Activated CD8-positive, alpha-beta memory T cell treated with anti-CD3 and anti-CD28 coated beads, Interleukin-2, amount 10 ng/mL, durations not matched to agents 7 days and 5 days (primary cell): ENCODE data around the gene ERMAP. TPM values are rescaled to one million over a fixed set of nuclear protein-coding genes. Genes with fewer than 3 reads are reported as not detected.

Experiments used
- ATAC-seq: fragments of 150-1000 bp; cut with Tn5 transposase; one replicate; pipeline ENCODE4 v1.10.0; 2021; ENCODE audit warnings: moderate library complexity
- CTCF ChIA-PET: fragments of 350-600 bp; sonication (Branson Sonifier 250); formaldehyde crosslinking; loops from one replicate; lab custom pipeline; 2021; ENCODE audit warnings: antibody characterized with exemption; lab: Charles Lee
- DNase-seq: peaks from one replicate; pipeline ENCODE4 v3.0.0-alpha.2; 2020
- H3K27ac Mint-ChIP-seq: one replicate; pipeline ENCODE4 v1.8.0; 2021; ENCODE audit warnings: mild to moderate bottlenecking, mixed read lengths
- H3K27me3 Mint-ChIP-seq: one replicate; pipeline ENCODE4 v1.8.0; 2021; ENCODE audit warnings: mixed read lengths
- H3K36me3 Mint-ChIP-seq: one replicate; pipeline ENCODE4 v1.8.0; 2021; ENCODE audit warnings: mild to moderate bottlenecking, mixed read lengths
- H3K4me1 Mint-ChIP-seq: one replicate; pipeline ENCODE4 v1.8.0; 2021; ENCODE audit warnings: mixed read lengths
- H3K4me3 Mint-ChIP-seq: one replicate; pipeline ENCODE4 v1.8.0; 2021; ENCODE audit warnings: mild to moderate bottlenecking, moderate library complexity, mixed read lengths
- H3K9me3 Mint-ChIP-seq: one replicate; pipeline ENCODE4 v1.8.0; 2022; ENCODE audit warnings: low read depth, mixed read lengths
- total RNA-seq, 2 experiments: library from RNA; stranded (reverse); gene quantifications; one replicate each; pipeline ENCODE4 v1.2.3, GENCODE V29; 2021

ERMAP gene
- total RNA-seq, 2 experiments from 2014 or later: 3.7 to 4.1 TPM

DNA sequence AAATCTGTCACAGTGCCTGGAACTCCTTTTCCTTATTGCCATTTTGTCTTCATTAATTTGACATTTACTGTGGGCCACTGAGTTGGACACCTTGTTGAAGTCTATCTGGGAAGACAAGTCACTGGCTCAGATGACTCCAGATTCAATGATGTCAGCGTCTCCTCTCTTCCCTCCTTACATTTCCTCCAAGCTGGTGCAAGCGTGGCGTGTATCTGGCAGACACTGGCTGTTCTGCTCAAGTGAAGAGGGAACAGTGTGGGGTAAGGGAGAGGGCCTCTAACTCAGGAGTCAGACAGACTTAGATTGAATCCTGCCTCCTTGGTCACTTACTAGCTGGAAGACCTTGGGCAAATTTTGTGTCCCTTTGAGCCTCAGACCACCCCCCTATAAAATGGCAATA, 20.8 kb downstream of the ERMAP start:
- DNase-seq (no peak), ATAC-seq (no peak)
- Mint-ChIP-seq H3K9me3 (no peaks in the 10 kb centered on the region), H3K27me3 (no peaks in the 10 kb centered on the region), H3K4me3 (no peak overlapping the region), H3K36me3 (no peaks in the 10 kb centered on the region), H3K4me1 (no peaks in the 10 kb centered on the region), H3K27ac (no peak overlapping the region)
- CTCF ChIA-PET: interaction anchor here (1.0 to 1.6 kb wide), 2 partner anchors 9 to 60 kb away, joined by 4 to 5 read pairs; partner anchors contain the start of gene ZNF691

GRCh38 chr1:42838482-42839190, 21.7 kb downstream of the ERMAP start:
- ATAC-seq: no peak
- CTCF ChIA-PET: interaction anchor here (1.0 to 1.6 kb wide), 2 partner anchors 8 to 61 kb away, joined by 4 to 5 read pairs; partner anchors contain the start of gene ZNF691
- Mint-ChIP-seq H3K4me1 (no peaks in the 10 kb centered on the region), H3K36me3 (no peaks in the 10 kb centered on the region), H3K27ac (no peak overlapping the region), H3K9me3 (no peaks in the 10 kb centered on the region), H3K4me3 (no peak overlapping the region), H3K27me3 (no peaks in the 10 kb centered on the region)
- DNase-seq: no peak

DNA sequence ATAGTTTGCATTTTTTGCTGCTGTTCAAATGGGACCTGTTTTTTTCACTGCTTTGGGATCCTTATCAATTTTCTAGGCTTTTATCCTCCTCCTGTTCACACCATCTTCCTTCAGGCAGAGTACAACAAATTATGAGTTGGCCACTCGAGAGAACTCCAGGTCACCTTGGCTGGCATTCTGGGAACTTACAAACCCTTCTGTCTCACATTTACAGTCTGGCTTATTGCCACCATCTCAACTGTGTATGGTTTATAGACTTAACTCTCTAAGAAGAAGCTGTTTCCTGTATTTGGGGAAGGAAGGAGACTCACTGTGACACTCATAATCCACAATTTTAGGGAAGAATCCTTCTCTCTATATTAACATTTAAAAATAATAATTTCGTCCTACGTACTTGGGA, 24.1 kb downstream of the ERMAP start:
- Mint-ChIP-seq H3K4me1 (peaks cover 3% of the 10 kb centered on the region), H3K36me3 (no peaks in the 10 kb centered on the region), H3K9me3 (no peaks in the 10 kb centered on the region), H3K27me3 (no peaks in the 10 kb centered on the region), H3K27ac (no peak overlapping the region), H3K4me3 (no peak overlapping the region)
- no peak for ATAC-seq
- no peak for DNase-seq
- CTCF ChIA-PET: no interaction called here

- H3K36me3 Mint-ChIP-seq: no peaks in the 10 kb centered on the region
- H3K4me1 Mint-ChIP-seq: peaks cover 5% of the 10 kb centered on the region
- DNase-seq: no peak
- no peaks in the 10 kb centered on the region for H3K27me3 Mint-ChIP-seq
- CTCF ChIA-PET: no interaction called here
- H3K9me3 Mint-ChIP-seq: no peaks in the 10 kb centered on the region
- no peak for ATAC-seq
- no peak overlapping the region for H3K27ac Mint-ChIP-seq
- no peak overlapping the region for H3K4me3 Mint-ChIP-seq
Observed at GRCh38 chr1:42841440-42842147, 24.7 kb downstream of the ERMAP start.

GRCh38 chr1:42844592-42845140, 27.7 kb downstream of the ERMAP start:
- Mint-ChIP-seq H3K4me1 (peaks cover 30% of the 10 kb centered on the region), H3K27me3 (no peaks in the 10 kb centered on the region), H3K9me3 (no peaks in the 10 kb centered on the region), H3K36me3 (peaks cover 10% of the 10 kb centered on the region), H3K27ac (no peak overlapping the region), H3K4me3 (no peak overlapping the region)
- DNase-seq (no peak), ATAC-seq (no peak)
- CTCF ChIA-PET: no interaction called here

DNA sequence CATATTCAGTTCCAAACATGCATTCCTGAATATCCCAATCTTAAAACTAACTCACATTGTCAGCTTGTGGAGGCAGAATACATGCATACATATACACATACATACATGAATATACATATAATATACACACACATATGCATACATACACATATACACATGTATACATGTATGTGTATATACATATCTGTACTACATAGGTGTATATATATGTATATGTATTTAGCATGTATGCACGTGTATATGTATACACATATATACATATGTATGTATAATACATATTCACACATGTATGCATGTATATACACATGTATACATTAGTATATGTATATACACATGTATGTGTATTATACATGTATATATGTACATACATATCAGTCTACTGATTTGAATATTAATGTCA, 28.3 kb downstream of the ERMAP start:
- Mint-ChIP-seq H3K4me1 (peaks cover 34% of the 10 kb centered on the region), H3K4me3 (no peak overlapping the region), H3K27ac (no peak overlapping the region), H3K36me3 (peaks cover 15% of the 10 kb centered on the region), H3K27me3 (no peaks in the 10 kb centered on the region), H3K9me3 (peaks cover 2% of the 10 kb centered on the region)
- CTCF ChIA-PET: interaction anchor here (3.5 kb wide), 1 partner anchor 21 kb away, joined by 18 read pairs; no protein-coding TSS in a partner anchor
- no peak for ATAC-seq
- no peak for DNase-seq

- H3K4me1 Mint-ChIP-seq: peaks cover 34% of the 10 kb centered on the region
- H3K27ac Mint-ChIP-seq: peak overlapping the region; percentile 72
- no peaks in the 10 kb centered on the region for H3K27me3 Mint-ChIP-seq
- H3K9me3 Mint-ChIP-seq: peaks cover 2% of the 10 kb centered on the region
- CTCF ChIA-PET: interaction anchor here (0.7 to 3.5 kb wide), 13 partner anchors 8 to 227 kb away, joined by 3 to 19 read pairs (median 10); partner anchors contain the start of genes C1orf50, ERMAP, P3H1 and SVBP
- DNase-seq: no peak
- H3K4me3 Mint-ChIP-seq: peak overlapping the region; percentile 91
- ATAC-seq: peak; percentile 13
- H3K36me3 Mint-ChIP-seq: peaks cover 22% of the 10 kb centered on the region
Observed at GRCh38 chr1:42845866-42846256, 28.9 kb downstream of the ERMAP start.

DNA sequence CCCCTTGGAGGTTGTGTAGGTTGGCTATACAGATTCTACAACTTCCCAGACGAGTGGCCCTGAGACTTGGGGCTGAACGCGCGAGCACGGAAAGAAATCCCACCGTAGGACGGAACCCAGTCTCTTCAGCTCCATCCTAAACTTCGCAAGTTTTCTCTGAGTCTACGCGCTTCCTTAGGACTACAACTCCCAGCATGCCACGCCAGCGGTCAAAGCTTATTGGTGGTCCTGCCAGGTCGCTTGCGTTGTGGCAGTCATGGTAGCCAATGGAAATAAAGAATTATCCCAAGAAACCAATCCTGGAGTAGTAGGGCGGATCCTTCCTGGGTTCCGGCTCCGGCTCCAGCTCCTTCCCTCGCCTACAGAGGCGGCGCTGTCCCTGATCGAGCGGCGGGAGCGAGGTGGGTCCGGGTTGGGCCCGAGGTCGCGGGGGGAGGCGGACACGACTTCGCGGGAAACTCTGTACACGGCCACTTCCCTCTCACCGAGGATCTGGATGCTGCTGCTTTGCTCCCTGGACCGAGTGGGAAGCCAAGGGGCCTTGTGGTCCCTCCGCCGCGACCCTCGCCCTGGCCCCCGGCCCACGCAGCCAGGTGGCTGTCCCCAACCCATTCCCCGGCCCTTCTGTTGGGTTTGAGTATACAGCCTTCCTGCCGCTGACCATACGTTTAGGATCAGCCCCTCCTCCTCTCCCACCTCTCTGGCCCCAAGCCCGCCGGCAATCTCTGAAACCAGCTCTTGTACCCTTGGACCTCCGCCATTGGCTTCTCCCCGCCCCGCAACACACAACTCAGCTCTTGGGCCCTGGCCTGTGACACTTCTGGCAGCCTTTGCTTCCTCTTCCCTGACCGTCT, 29.6 kb downstream of the ERMAP start, which contains the start of gene ZNF691:
ZNF691 (plus strand) TSS at position 357 of the 854 bp plus-strand sequence. CDS start 3,046 bp downstream, outside the sequence.
- H3K27me3 Mint-ChIP-seq: no peaks in the 10 kb centered on the region

GRCh38 chr1:42847111-42847595, 30.2 kb downstream of the ERMAP start:
- CTCF ChIA-PET: interaction anchor here (1.0 to 3.5 kb wide), 14 partner anchors 13 to 226 kb away, joined by 3 to 19 read pairs (median 10); partner anchors contain the start of genes C1orf50, ERMAP, P3H1 and SVBP
- Mint-ChIP-seq H3K36me3 (peaks cover 33% of the 10 kb centered on the region), H3K27me3 (no peaks in the 10 kb centered on the region), H3K4me1 (peaks cover 34% of the 10 kb centered on the region), H3K4me3 (peak overlapping the region; percentile 91), H3K9me3 (peaks cover 2% of the 10 kb centered on the region), H3K27ac (peak overlapping the region; percentile 81)
- DNase-seq (no peak), ATAC-seq (no peak)

More for the DNA sequence above, 29.6 kb downstream of the ERMAP start, which contains the start of gene ZNF691:
- peak; percentile 96 for DNase-seq
- H3K9me3 Mint-ChIP-seq: peaks cover 2% of the 10 kb centered on the region
- CTCF ChIA-PET: interaction anchor here (0.7 to 3.5 kb wide), 18 partner anchors 9 to 227 kb away, joined by 3 to 19 read pairs (median 6); partner anchors contain the start of genes C1orf50, ERMAP, P3H1 and SVBP
- H3K4me3 Mint-ChIP-seq: peak within 1 kb of the TSS; percentile 91
- peak within 1 kb of the TSS; percentile 81 for H3K27ac Mint-ChIP-seq
- H3K36me3 Mint-ChIP-seq: peaks cover 28% of the 10 kb centered on the region
- peaks cover 34% of the 10 kb centered on the region for H3K4me1 Mint-ChIP-seq
- ATAC-seq: peak; percentile 98

GRCh38 chr1:42847721-42848460, 31.0 kb downstream of the ERMAP start:
- Mint-ChIP-seq H3K36me3 (peaks cover 38% of the 10 kb centered on the region), H3K9me3 (peaks cover 2% of the 10 kb centered on the region), H3K4me3 (peak overlapping the region; percentile 91), H3K27me3 (no peaks in the 10 kb centered on the region), H3K27ac (peak overlapping the region; percentile 81), H3K4me1 (peaks cover 34% of the 10 kb centered on the region)
- DNase-seq (peak; percentile 61), ATAC-seq (no peak)
- CTCF ChIA-PET: interaction anchor here (1.0 to 3.5 kb wide), 13 partner anchors 13 to 225 kb away, joined by 3 to 19 read pairs (median 9); partner anchors contain the start of genes C1orf50, ERMAP and P3H1

- CTCF ChIA-PET: interaction anchor here (1.2 to 3.2 kb wide), 3 partner anchors 17 to 83 kb away, joined by 3 to 15 read pairs (median 4); no protein-coding TSS in a partner anchor
- no peak for ATAC-seq
- peak overlapping the region; percentile 81 for H3K27ac Mint-ChIP-seq
- no peaks in the 10 kb centered on the region for H3K27me3 Mint-ChIP-seq
- DNase-seq: no peak
- H3K4me1 Mint-ChIP-seq: peaks cover 34% of the 10 kb centered on the region
- H3K36me3 Mint-ChIP-seq: peaks cover 44% of the 10 kb centered on the region
- peaks cover 2% of the 10 kb centered on the region for H3K9me3 Mint-ChIP-seq
- no peak overlapping the region for H3K4me3 Mint-ChIP-seq
Observed at GRCh38 chr1:42848823-42849537, 32.1 kb downstream of the ERMAP start.
